Suprapubic skin (tissue), 4 donors: Measurements from ENCODE around the gene EID3. TPM values are rescaled to one million over a fixed set of nuclear protein-coding genes. Genes with fewer than 3 reads are reported as not detected.

Experiments used
- DNase-seq, 2 donors: peaks; one replicate each; pipeline ENCODE4 v3.0.0-alpha.2; 2019; ENCODE audit warnings: low spot score in 2 of 2
- H3K27ac ChIP-seq: fragments of 200-600 bp; sonication (generic); one replicate; pipeline ENCODE4 v1.5.1; 2019
- H3K27me3 ChIP-seq: fragments of 200-600 bp; sonication (generic); one replicate; pipeline ENCODE4 v1.5.1; 2019
- H3K36me3 ChIP-seq: fragments of 200-600 bp; sonication (generic); one replicate; pipeline ENCODE4 v1.5.1; 2019
- H3K4me1 ChIP-seq: fragments of 200-600 bp; sonication (generic); one replicate; pipeline ENCODE4 v1.5.1; 2019
- H3K4me3 ChIP-seq: fragments of 200-600 bp; sonication (generic); one replicate; pipeline ENCODE4 v1.5.1; 2019; ENCODE audit warnings: mild to moderate bottlenecking
- H3K9me3 ChIP-seq: fragments of 200-600 bp; sonication (generic); one replicate; pipeline ENCODE4 v1.5.1; 2019
- EP300 ChIP-seq: sonication (generic); formaldehyde crosslinking; IDR thresholded peaks from one replicate; pipeline ENCODE4 v1.6.1; 2017; ENCODE audit warnings: antibody characterized with exemption
- POLR2A ChIP-seq, 2 donors: fragments of 450-650 bp; IDR thresholded peaks; one replicate each; pipeline ENCODE4 v1.6.1; 2017; ENCODE audit warnings: antibody characterized with exemption in 2 of 2, mild to moderate bottlenecking in 2 of 2, moderate library complexity in 2 of 2
- POLR2AphosphoS5 ChIP-seq, 3 donors: sonication (generic); formaldehyde crosslinking; IDR thresholded peaks; one replicate each; pipeline ENCODE4 v1.6.1; 2017; ENCODE audit warnings: antibody characterized with exemption in 3 of 3
- WGBS: methylation state at CpG from one replicate; pipeline ENCODE4 v1.1.5; 2018; 5-methylcytosine and 5-hydroxymethylcytosine counted together
- total RNA-seq, 4 donors: library from RNA; depleted of rRNA; stranded (reverse); fragments of >200 nt; gene quantifications; one replicate each; pipeline ENCODE4 v1.1.0, GENCODE V29; 2016
- TF ChIP-seq, protein P1 (sequence below), 2 donors: fragments of 200-600 bp in 1 of 2; fragments of 450-650 bp in 1 of 2; sonication (generic) in 1 of 2; IDR thresholded peaks; one replicate each; pipeline ENCODE4 v1.5.1; 2016 to 2019; ENCODE audit warnings: antibody characterized with exemption in 2 of 2, mild to moderate bottlenecking in 1 of 2, moderate library complexity in 1 of 2

Gene EID3
- total RNA-seq, 4 donors from 2014 or later: 2.9 to 5.4 (median 4.0) TPM

DNA sequence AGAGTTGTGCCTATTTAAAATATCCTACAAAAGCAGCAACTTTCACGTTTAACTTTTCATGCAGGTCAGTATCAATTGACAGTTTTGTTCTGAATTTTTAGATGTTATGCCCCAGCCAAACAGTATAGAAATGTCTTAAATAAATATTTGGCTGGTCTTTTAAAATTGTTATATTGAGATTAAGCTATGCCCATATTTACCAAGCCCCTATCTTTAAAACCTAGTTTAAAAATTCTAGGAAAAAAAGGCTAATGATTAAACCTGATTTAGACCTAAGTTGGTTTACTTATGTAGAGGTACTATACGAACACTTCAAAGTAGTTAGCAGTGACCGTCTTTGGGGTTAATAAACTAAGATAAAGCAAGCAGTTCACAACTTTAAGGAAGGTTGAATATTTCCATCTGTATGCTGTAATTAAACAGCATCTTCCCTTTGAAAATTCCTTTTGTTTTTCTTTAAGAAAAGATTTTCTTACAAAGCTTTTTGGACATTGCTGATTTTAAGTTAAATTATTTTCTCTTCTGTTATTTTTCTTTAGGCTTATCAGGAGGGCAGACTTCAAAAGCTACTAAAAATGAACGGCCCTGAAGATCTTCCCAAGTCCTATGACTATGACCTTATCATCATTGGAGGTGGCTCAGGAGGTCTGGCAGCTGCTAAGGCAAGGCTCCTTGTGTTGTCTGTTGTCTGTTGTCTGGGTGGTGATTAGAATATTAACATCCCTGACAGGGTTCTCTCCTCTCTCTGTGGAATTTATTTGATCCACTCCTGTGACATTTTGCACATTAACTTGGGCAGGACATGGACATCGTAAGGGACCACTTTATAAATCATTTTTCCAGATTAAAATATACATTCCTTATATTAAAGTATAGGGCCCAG is 7.5 kb downstream of the EID3 start:
- H3K4me1 ChIP-seq: peaks cover 3% of the 10 kb centered on the region
- no peaks in the 10 kb centered on the region for H3K9me3 ChIP-seq
- no peak for DNase-seq
- H3K36me3 ChIP-seq: peaks cover 48% of the 10 kb centered on the region
- no peak overlapping the region for H3K4me3 ChIP-seq
- H3K27ac ChIP-seq: no peak overlapping the region
- no peaks in the 10 kb centered on the region for H3K27me3 ChIP-seq
- whole genome bisulfite sequencing: 90% methylated on average over 5 of the region's 5 CpGs
- TF ChIP-seq, protein P1, sequence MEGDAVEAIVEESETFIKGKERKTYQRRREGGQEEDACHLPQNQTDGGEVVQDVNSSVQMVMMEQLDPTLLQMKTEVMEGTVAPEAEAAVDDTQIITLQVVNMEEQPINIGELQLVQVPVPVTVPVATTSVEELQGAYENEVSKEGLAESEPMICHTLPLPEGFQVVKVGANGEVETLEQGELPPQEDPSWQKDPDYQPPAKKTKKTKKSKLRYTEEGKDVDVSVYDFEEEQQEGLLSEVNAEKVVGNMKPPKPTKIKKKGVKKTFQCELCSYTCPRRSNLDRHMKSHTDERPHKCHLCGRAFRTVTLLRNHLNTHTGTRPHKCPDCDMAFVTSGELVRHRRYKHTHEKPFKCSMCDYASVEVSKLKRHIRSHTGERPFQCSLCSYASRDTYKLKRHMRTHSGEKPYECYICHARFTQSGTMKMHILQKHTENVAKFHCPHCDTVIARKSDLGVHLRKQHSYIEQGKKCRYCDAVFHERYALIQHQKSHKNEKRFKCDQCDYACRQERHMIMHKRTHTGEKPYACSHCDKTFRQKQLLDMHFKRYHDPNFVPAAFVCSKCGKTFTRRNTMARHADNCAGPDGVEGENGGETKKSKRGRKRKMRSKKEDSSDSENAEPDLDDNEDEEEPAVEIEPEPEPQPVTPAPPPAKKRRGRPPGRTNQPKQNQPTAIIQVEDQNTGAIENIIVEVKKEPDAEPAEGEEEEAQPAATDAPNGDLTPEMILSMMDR (IDR thresholded peaks at IDR 0.05): no peak
- TF ChIP-seq POLR2A (IDR thresholded peaks at IDR 0.05): no peak

DNA sequence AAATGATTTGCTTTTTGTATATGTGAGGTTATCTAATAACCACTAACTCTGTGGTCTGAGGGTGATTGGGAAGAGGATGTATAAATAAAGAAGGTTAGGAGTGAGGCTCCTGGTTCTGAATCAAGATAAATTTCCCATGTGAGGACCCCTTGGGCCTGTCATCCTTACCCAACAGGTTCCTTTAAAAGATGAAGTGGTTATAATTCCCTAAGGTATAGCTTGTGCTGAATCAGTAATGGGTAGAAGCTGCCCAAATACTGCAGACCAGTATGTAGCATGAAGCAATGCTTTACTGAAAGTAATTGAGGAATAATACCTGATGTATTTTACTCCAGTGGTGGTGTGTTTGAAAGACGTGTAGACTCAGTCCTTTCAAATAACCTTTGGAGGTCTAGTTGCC is 8.7 kb downstream of the EID3 start:
- H3K36me3 ChIP-seq: peaks cover 58% of the 10 kb centered on the region
- TF ChIP-seq, protein P1 (IDR thresholded peaks at IDR 0.05): no peak
- TF ChIP-seq POLR2A (IDR thresholded peaks at IDR 0.05) (no peak), POLR2AphosphoS5 (IDR thresholded peaks at IDR 0.05) (no peak), EP300 (no peak)

DNA sequence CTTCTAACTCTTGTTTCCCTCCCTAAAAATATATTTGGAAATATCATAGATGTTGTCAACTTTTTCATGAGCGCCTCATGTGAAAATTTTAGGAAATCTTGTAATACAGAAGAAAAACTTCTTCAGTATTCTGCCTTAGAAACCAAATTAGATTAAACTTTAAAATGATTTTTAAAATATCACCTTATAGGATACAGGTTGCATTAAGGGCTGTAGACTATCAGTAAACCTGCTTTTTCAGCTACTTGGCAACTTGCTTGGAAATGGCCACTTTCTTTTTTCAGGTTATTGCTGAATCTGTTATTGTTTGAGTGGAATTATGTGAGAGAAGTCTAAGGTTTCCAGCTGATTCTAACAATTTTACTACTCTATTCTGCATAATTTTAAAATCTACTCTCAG is 9.1 kb downstream of the EID3 start:
- TF ChIP-seq, protein P1 (IDR thresholded peaks at IDR 0.05): no peak
- TF ChIP-seq POLR2AphosphoS5 (IDR thresholded peaks at IDR 0.05) (no peak), POLR2A (IDR thresholded peaks at IDR 0.05) (no peak), EP300 (no peak)
- Histone ChIP-seq H3K27ac (no peak overlapping the region), H3K27me3 (no peaks in the 10 kb centered on the region), H3K9me3 (no peaks in the 10 kb centered on the region), H3K4me3 (no peak overlapping the region), H3K36me3 (peaks cover 63% of the 10 kb centered on the region), H3K4me1 (no peaks in the 10 kb centered on the region)
- no peak for DNase-seq
- 98% methylated on average over 1 of the region's 1 CpG for WGBS

More for the DNA sequence above, 8.7 kb downstream of the EID3 start:
- no peaks in the 10 kb centered on the region for H3K9me3 ChIP-seq
- peaks cover 2% of the 10 kb centered on the region for H3K4me1 ChIP-seq
- no peak overlapping the region for H3K27ac ChIP-seq
- WGBS: 89% methylated on average over 1 of the region's 1 CpG
- H3K4me3 ChIP-seq: no peak overlapping the region
- no peaks in the 10 kb centered on the region for H3K27me3 ChIP-seq
- DNase-seq: no peak

DNA sequence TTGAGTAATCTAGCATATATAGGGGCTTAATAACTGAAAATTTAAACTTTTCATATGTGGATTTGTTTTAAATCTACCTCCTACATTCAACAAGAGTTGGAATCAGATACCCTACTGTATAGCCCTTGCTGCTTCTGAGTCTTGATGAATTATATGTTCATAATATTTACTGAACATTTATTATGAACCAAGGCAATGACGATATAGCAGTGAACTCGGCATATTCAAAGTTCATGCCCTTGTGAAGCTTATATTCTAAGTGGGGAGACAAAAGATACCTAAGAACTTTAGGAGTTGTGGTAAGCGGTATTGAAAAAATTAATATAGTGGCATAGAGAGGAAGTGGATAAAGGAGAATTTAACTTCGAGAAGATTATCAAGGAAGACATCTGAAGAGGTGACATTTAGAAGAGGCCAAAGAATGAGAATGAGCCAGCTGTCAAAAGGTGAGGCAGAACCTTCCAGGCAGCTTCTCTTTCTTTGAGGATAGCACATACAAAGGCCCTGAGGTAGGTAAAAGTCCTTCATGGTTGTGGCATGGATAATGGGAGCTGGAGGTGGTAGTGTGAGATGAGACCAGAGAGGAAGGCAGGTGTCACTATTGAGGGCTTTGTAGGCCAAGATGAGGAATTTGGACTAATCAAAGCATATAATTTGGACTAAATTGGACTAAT is 10.2 kb downstream of the EID3 start:
- no peaks in the 10 kb centered on the region for H3K27me3 ChIP-seq
- TF ChIP-seq EP300 (no peak), POLR2AphosphoS5 (IDR thresholded peaks at IDR 0.05) (no peak), POLR2A (IDR thresholded peaks at IDR 0.05) (no peak)
- TF ChIP-seq, protein P1 (IDR thresholded peaks at IDR 0.05): no peak
- H3K27ac ChIP-seq: no peak overlapping the region
- WGBS: 85% methylated on average over 4 of the region's 4 CpGs
- H3K9me3 ChIP-seq: no peaks in the 10 kb centered on the region
- H3K4me1 ChIP-seq: no peaks in the 10 kb centered on the region
- DNase-seq: no peak
- H3K4me3 ChIP-seq: no peak overlapping the region
- H3K36me3 ChIP-seq: peaks cover 72% of the 10 kb centered on the region

DNA sequence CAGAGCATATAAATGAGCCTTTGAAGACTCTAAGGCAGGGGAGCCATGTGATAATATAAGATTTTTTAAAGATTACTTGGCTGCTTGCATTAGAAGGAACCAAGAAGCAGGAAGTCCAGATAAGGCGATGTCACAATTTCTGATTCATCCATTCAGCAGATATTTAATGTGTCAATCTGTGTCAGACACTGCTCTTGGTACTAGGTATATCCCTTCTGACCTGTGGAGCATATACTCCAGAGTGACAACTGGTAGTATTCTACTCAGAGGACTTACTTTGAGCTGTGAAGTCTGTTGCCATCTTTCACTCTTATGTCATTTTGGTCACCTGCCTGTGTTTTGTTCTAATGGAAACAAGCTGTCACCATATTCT is 10.7 kb downstream of the EID3 start:
- H3K36me3 ChIP-seq: peaks cover 78% of the 10 kb centered on the region
- H3K27ac ChIP-seq: no peak overlapping the region
- DNase-seq: no peak
- no peaks in the 10 kb centered on the region for H3K27me3 ChIP-seq
- H3K4me3 ChIP-seq: no peak overlapping the region
- WGBS: 96% methylated on average over 1 of the region's 1 CpG
- H3K4me1 ChIP-seq: no peaks in the 10 kb centered on the region
- no peaks in the 10 kb centered on the region for H3K9me3 ChIP-seq
- TF ChIP-seq EP300: no peak
- TF ChIP-seq, protein P1 (IDR thresholded peaks at IDR 0.05): no peak
- TF ChIP-seq POLR2AphosphoS5 (IDR thresholded peaks at IDR 0.05): no peak
- TF ChIP-seq POLR2A (IDR thresholded peaks at IDR 0.05): no peak
